DMS79 treated with DMSO at 0.1 percent for 48 hours (cell line): ENCODE measurements around the gene ECHS1.
"Not testable (repeated sequence)": the region's sequence is repeated elsewhere in the genome, so short reads cannot be mapped to it uniquely, and the experiment has no call there.

ENCODE experiments used
- DNase-seq: peaks from one replicate; lab custom pipeline; 2025; lab: John Stamatoyannopoulos, UW

ECHS1 gene

GRCh38 chr10:133399123-133399601 is 26.0 kb upstream of the ECHS1 start:
- DNase-seq: no peak

GRCh38 chr10:133397938-133398337 is 24.8 kb upstream of the ECHS1 start:
- DNase-seq: no peak

GRCh38 chr10:133396035-133396624 is 23.0 kb upstream of the ECHS1 start:
- DNase-seq: no peak

GRCh38 chr10:133394801-133395221 is 21.7 kb upstream of the ECHS1 start:
- no peak for DNase-seq

GRCh38 chr10:133394064-133394663 is 21.0 kb upstream of the ECHS1 start, which contains the start of gene MTG1:
MTG1 (plus strand) TSS chr10:133394157; CDS start chr10:133394221, 64 bp downstream.
- DNase-seq: peak; percentile 59

- no peak for DNase-seq
These were observed 20.4 kb upstream of the ECHS1 start for GRCh38 chr10:133393401-133394063.

GRCh38 chr10:133391761-133392518 is 18.8 kb upstream of the ECHS1 start:
- DNase-seq: no peak

GRCh38 chr10:133391249-133391635 is 18.1 kb upstream of the ECHS1 start:
- DNase-seq: no peak

- no peak for DNase-seq
These were observed 17.6 kb upstream of the ECHS1 start for GRCh38 chr10:133390597-133391248.

GRCh38 chr10:133388973-133389818 is 16.0 kb upstream of the ECHS1 start:
- no peak for DNase-seq

- DNase-seq: no peak
These were observed 15.2 kb upstream of the ECHS1 start for GRCh38 chr10:133388236-133388972.

GRCh38 chr10:133386951-133387350 is 13.8 kb upstream of the ECHS1 start:
- not testable (repeated sequence) for DNase-seq

- DNase-seq: no peak
These were observed 12.1 kb upstream of the ECHS1 start for GRCh38 chr10:133385214-133385613.

GRCh38 chr10:133384071-133384470 is 10.9 kb upstream of the ECHS1 start:
- DNase-seq: no peak

GRCh38 chr10:133383551-133383950 is 10.4 kb upstream of the ECHS1 start:
- no peak for DNase-seq

GRCh38 chr10:133381036-133381435 is 7.9 kb upstream of the ECHS1 start:
- DNase-seq: no peak

GRCh38 chr10:133379801-133380666 is 6.9 kb upstream of the ECHS1 start:
- no peak for DNase-seq

- DNase-seq: no peak
These were observed 6.1 kb upstream of the ECHS1 start, which contains the start of gene PAOX for GRCh38 chr10:133379152-133379800. PAOX (plus strand) TSS chr10:133379262; CDS start chr10:133379317, 55 bp downstream.
